ACC112 (cell line): ENCODE measurements around the gene MAP4K5.
A peak's percentile ranks its signal among the peaks of the same experiment; 100 is the strongest.

Experiments used
- H2AFZ ChIP-seq: fragments of 200-600 bp; sonication (generic); one replicate; pipeline ENCODE4 v1.6.0; 2017; ENCODE audit warnings: antibody characterized with exemption, low read length; ENCODE audit not compliant: unreplicated experiment
- H3K27ac ChIP-seq: fragments of 200-600 bp; sonication (generic); 2 replicates; pipeline ENCODE4 v1.5.1; 2014; ENCODE audit warnings: low read depth, mild to moderate bottlenecking, antibody characterized with exemption, low read length, moderate library complexity
- H3K27me3 ChIP-seq: fragments of 200-600 bp; sonication (generic); 2 replicates; pipeline ENCODE4 v1.6.1; 2014; ENCODE audit warnings: mild to moderate bottlenecking, antibody characterized with exemption, low read length, moderate library complexity, mixed read lengths; ENCODE audit not compliant: insufficient read depth
- H3K36me3 ChIP-seq: fragments of 200-600 bp; sonication (generic); 2 replicates; pipeline ENCODE4 v1.6.1; 2016; ENCODE audit warnings: mild to moderate bottlenecking, antibody characterized with exemption, low read length, moderate library complexity, mixed read lengths; ENCODE audit not compliant: insufficient read depth
- H3K4me1 ChIP-seq: fragments of 200-600 bp; sonication (generic); one replicate; pipeline ENCODE4 v1.6.1; 2016; ENCODE audit warnings: low read length, mixed read lengths; ENCODE audit not compliant: insufficient read depth, unreplicated experiment, control insufficient read depth
- H3K4me3 ChIP-seq: fragments of 200-600 bp; sonication (generic); 2 replicates; pipeline ENCODE4 v1.5.1; 2014; ENCODE audit warnings: mild to moderate bottlenecking, low read depth, low read length
- H3K79me2 ChIP-seq: fragments of 200-600 bp; sonication (generic); one replicate; pipeline ENCODE4 v1.6.0; 2016; ENCODE audit warnings: low read length; ENCODE audit not compliant: control insufficient read depth, unreplicated experiment, insufficient read depth

Gene MAP4K5

GRCh38 chr14:50533241-50533705 lies 904 bp upstream of the MAP4K5 start:
- Histone ChIP-seq H3K27me3 (no peaks in the 10 kb centered on the region), H2AFZ (peak overlapping the region; percentile 98), H3K4me3 (peak overlapping the region; percentile 93), H3K79me2 (peaks cover 40% of the 10 kb centered on the region), H3K4me1 (peaks cover 27% of the 10 kb centered on the region), H3K27ac (no peak overlapping the region), H3K36me3 (no peaks in the 10 kb centered on the region)

DNA sequence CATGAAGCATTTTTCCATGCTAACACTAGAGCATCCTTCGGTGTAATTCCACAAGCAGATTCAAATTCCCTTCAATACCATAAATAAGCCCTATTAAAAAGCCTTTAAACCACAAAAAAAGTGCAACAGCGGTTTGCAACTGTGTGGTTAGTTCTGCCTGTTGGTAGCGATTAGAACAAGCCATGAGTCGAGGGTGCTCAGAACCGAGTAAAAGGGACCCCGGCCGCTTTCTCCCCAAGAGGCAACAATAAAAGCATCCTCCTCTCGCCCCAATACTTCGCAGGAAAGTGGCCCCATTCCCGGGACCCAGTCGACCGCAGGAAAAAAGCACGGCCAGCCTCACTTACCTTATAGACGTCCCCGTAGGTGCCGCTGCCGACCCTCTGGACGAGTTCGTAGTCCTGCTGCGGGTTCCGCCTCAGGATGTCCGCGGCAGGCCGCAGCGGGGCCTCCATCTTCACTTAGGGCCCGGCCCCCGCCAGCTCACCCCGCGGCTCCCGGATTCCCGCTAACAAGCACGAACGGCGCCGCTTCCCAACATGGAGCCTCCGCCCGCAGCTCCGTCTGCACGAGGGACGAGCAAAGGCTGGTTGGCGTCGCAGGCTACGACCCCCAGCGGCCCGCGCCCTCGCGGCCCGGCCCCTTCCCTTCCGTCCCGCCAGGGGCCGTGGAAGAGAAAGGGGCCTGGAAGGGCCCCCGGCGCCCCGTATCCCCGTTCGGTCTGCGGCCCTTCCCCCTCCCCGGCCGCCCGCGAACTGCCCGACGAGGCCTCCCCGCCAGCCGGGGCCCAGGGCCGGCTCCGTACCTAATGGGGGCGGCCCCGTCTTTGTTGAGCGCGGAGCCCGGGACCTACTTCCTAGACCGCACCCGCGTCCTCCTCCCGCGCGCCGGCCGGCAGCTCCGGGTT lies 521 bp downstream of the MAP4K5 start:
- Histone ChIP-seq H2AFZ (peak overlapping the region; percentile 53), H3K79me2 (peaks cover 55% of the 10 kb centered on the region), H3K36me3 (no peaks in the 10 kb centered on the region), H3K4me1 (peaks cover 38% of the 10 kb centered on the region), H3K4me3 (peak overlapping the region; percentile 93), H3K27me3 (no peaks in the 10 kb centered on the region), H3K27ac (peak overlapping the region; percentile 83)

DNA sequence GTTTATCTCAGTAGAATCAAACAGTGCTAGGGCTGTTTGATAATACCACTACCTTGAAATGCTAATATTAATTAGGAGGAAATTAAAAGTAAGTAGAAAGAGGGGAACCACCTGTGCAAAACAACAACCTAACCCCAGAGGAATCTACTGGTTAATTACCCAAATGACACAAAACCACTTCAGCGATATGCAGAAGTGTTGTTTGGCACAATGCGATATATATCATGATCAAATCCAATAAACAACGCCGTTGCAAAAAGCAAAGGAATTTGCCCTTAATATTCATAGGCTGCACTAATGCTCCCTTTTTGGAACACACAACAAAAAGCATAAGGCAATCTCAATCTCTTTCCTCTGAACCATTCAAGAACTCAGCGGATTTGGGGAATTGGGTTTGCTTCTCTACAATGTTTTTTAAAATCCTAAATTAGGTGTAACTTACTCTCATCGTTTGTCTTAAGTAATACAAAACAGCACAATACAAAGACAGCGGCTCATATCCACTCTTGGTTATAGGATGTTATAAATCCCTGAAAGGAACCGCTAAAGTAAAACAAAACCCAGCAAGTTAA lies 1.5 kb downstream of the MAP4K5 start:
- H2AFZ ChIP-seq: peak overlapping the region; percentile 53
- H3K27me3 ChIP-seq: no peaks in the 10 kb centered on the region
- peaks cover 45% of the 10 kb centered on the region for H3K4me1 ChIP-seq
- H3K79me2 ChIP-seq: peaks cover 64% of the 10 kb centered on the region
- H3K27ac ChIP-seq: peak overlapping the region; percentile 83
- H3K36me3 ChIP-seq: no peaks in the 10 kb centered on the region
- H3K4me3 ChIP-seq: peak overlapping the region; percentile 93

GRCh38 chr14:50530358-50530757 lies 2.0 kb downstream of the MAP4K5 start:
- Histone ChIP-seq H3K27me3 (no peaks in the 10 kb centered on the region), H2AFZ (no peak overlapping the region), H3K79me2 (peaks cover 69% of the 10 kb centered on the region), H3K4me3 (peak overlapping the region; percentile 93), H3K27ac (peak overlapping the region; percentile 83), H3K36me3 (no peaks in the 10 kb centered on the region), H3K4me1 (peaks cover 46% of the 10 kb centered on the region)

DNA sequence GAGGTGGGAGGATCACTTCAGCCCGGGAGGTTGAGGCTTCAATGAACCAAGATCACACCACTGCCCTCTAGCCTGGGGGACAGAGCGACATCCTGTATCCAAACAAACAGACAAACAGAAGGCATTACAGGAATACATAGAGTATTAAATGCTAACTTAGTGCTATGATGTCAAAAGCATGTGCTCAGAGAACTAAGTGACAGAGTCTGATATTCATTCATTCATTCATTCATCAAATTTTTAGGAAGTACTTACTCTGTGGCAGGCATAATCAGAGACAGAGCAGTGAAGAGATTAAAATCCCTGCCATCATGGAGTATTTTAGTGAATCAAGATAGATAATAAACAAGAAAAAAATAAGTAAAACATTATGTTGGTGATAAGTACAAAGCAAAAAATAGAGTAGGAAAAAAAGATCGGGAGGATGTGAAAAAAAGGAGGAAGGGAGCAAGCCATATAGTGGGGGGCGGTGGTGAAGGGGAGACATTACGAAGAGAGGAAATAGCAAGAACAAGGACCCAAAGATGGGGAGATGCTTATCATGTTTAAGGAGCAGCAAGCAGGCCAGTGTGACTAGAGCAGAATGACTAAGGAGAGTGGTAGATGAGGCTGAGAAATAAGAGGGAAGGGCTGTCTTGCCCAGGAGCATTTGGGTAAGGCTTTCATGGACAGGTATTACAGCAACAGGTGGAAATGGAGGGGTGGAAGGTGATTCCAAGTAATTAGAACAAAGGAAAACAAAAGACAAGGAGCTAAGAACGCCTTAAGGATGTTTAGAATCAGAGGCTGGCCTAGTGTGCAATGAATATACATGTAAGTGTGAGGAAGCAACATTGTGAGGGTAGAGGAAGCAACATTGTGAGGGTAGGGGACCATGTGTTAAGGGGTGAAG lies 2.8 kb downstream of the MAP4K5 start:
- no peaks in the 10 kb centered on the region for H3K27me3 ChIP-seq
- peak overlapping the region; percentile 93 for H3K4me3 ChIP-seq
- H3K4me1 ChIP-seq: peaks cover 55% of the 10 kb centered on the region
- no peaks in the 10 kb centered on the region for H3K36me3 ChIP-seq
- no peak overlapping the region for H2AFZ ChIP-seq
- peak overlapping the region; percentile 83 for H3K27ac ChIP-seq
- H3K79me2 ChIP-seq: peaks cover 78% of the 10 kb centered on the region

GRCh38 chr14:50528000-50528399 lies 4.4 kb downstream of the MAP4K5 start:
- Histone ChIP-seq H3K4me3 (no peak overlapping the region), H3K27ac (peak overlapping the region; percentile 83), H3K36me3 (peaks cover 6% of the 10 kb centered on the region; the same call in 1 of the 2 replicates), H3K79me2 (peaks cover 92% of the 10 kb centered on the region), H3K4me1 (peaks cover 62% of the 10 kb centered on the region), H3K27me3 (no peaks in the 10 kb centered on the region), H2AFZ (no peak overlapping the region)

- peaks cover 6% of the 10 kb centered on the region; the same call in 1 of the 2 replicates for H3K36me3 ChIP-seq
- no peak overlapping the region for H3K4me3 ChIP-seq
- no peak overlapping the region for H3K27ac ChIP-seq
- no peaks in the 10 kb centered on the region for H3K27me3 ChIP-seq
- peaks cover 76% of the 10 kb centered on the region for H3K4me1 ChIP-seq
- H3K79me2 ChIP-seq: peaks cover 94% of the 10 kb centered on the region
- H2AFZ ChIP-seq: no peak overlapping the region
Observed at GRCh38 chr14:50524731-50525515, 7.4 kb downstream of the MAP4K5 start.

GRCh38 chr14:50524060-50524459 lies 8.3 kb downstream of the MAP4K5 start:
- H3K27ac ChIP-seq: peak overlapping the region; percentile 38; the same call in 1 of the 2 replicates
- H3K27me3 ChIP-seq: no peaks in the 10 kb centered on the region
- H3K36me3 ChIP-seq: peaks cover 6% of the 10 kb centered on the region; the same call in 1 of the 2 replicates
- H3K79me2 ChIP-seq: peaks cover 92% of the 10 kb centered on the region
- H3K4me1 ChIP-seq: peaks cover 68% of the 10 kb centered on the region
- H3K4me3 ChIP-seq: no peak overlapping the region
- H2AFZ ChIP-seq: no peak overlapping the region

- Histone ChIP-seq H3K4me3 (no peak overlapping the region), H2AFZ (no peak overlapping the region), H3K27me3 (no peaks in the 10 kb centered on the region), H3K27ac (peak overlapping the region; percentile 38; the same call in 1 of the 2 replicates), H3K79me2 (peaks cover 89% of the 10 kb centered on the region), H3K4me1 (peaks cover 62% of the 10 kb centered on the region), H3K36me3 (peaks cover 6% of the 10 kb centered on the region; the same call in 1 of the 2 replicates)
Observed at GRCh38 chr14:50523271-50524041, 8.9 kb downstream of the MAP4K5 start.
